ENCODE measurements around the gene PROZ.

- TF ChIP-seq EP300 (IDR thresholded peaks at IDR 0.05) (no peak), CTCF (IDR thresholded peaks at IDR 0.05) (no peak), POLR2A (IDR thresholded peaks at IDR 0.05) (no peak)
Measured at GRCh38 chr13:113138792-113139551, 19.5 kb upstream of the PROZ start.
